Endothelial cell of umbilical vein (primary cell): ENCODE measurements around the gene CLCN2. TPM values are rescaled to one million over a fixed set of nuclear protein-coding genes. Genes with fewer than 3 reads are reported as not detected.

Source experiments
- BruUV-seq: library from RNA; stranded (reverse); fragments of 400-500 nt; replicated peaks from 2 replicates; lab custom pipeline; 2021; lab: Mats Ljungman, UMichigan
- CTCF ChIA-PET: fragments of 300-600, 350-600 bp; sonication (Branson Sonifier 250); formaldehyde crosslinking; loops from one replicate; lab custom pipeline; 2021; ENCODE audit warnings: antibody characterized with exemption, inconsistent platforms; lab: Charles Lee
- POLR2A ChIA-PET: fragments of 300-600, 350-600 bp; sonication (Branson Sonifier 250); formaldehyde crosslinking; loops from one replicate; lab custom pipeline; 2021; ENCODE audit warnings: antibody characterized with exemption, inconsistent platforms; lab: Charles Lee
- DNase-seq: peaks from one replicate; pipeline ENCODE4 v3.0.0-alpha.2; 2011; ENCODE audit warnings: low read depth, low spot score
- FAIRE-seq: peaks from 2 replicates; lab custom pipeline; 2011; peaks lifted over from hg19 to GRCh38; lab: Jason Lieb, UNC
- H2AFZ ChIP-seq: 2 replicates; pipeline ENCODE4 v1.6.0; 2012; ENCODE audit warnings: low read depth, low read length, control low read depth, inconsistent platforms
- H3K27ac ChIP-seq: 2 replicates; pipeline ENCODE4 v1.5.1; 2011; ENCODE audit warnings: low read depth, mild to moderate bottlenecking, control low read depth, low read length, moderate library complexity; ENCODE audit not compliant: insufficient read depth
- H3K27me3 ChIP-seq, 2 experiments: 2 replicates each; pipeline versions ENCODE4 v1.6.0 to v1.6.1; 2011; ENCODE audit warnings: low read length in 2 of 2, mixed read lengths in 1 of 2; ENCODE audit not compliant: control insufficient read depth in 2 of 2, insufficient read depth in 2 of 2
- H3K36me3 ChIP-seq, 2 experiments: 2 replicates in 1 of 2; 3 replicates in 1 of 2; pipeline ENCODE4 v1.5.1; 2011; ENCODE audit warnings: low read length in 2 of 2, mild to moderate bottlenecking in 1 of 2, moderate library complexity in 1 of 2; ENCODE audit not compliant: control insufficient read depth in 2 of 2, insufficient read depth in 2 of 2; ENCODE audit errors: extremely low read depth in 1 of 2
- H3K4me1 ChIP-seq: 3 replicates; pipeline ENCODE4 v1.5.1; 2011; ENCODE audit warnings: mild to moderate bottlenecking, low read length; ENCODE audit not compliant: control insufficient read depth, insufficient read depth; ENCODE audit errors: extremely low read depth
- H3K4me2 ChIP-seq: 2 replicates; pipeline ENCODE4 v1.6.1; 2011; ENCODE audit warnings: low read length, control low read depth, mixed read lengths; ENCODE audit not compliant: insufficient read depth
- H3K4me3 ChIP-seq, 3 experiments: fragments of 200-600 bp in 1 of 3; sonication (generic), shearing (Covaris generic) in 1 of 3; replicated peaks in 1 of 3; 2 replicates each; pipeline ENCODE4 v1.5.1; 2011 to 2016; ENCODE audit warnings: control low read depth in 3 of 3, low read length in 3 of 3, mild to moderate bottlenecking in 2 of 3, inconsistent platforms in 1 of 3, low read depth in 1 of 3, moderate library complexity in 1 of 3; ENCODE audit not compliant: insufficient read depth in 1 of 3
- H3K79me2 ChIP-seq: 2 replicates; pipeline ENCODE4 v1.6.0; 2012; ENCODE audit warnings: low read length, inconsistent platforms; ENCODE audit not compliant: control insufficient read depth, insufficient read depth
- H3K9ac ChIP-seq: replicated peaks from 2 replicates; pipeline ENCODE3; 2011; ENCODE audit warnings: low read length, control low read depth; ENCODE audit not compliant: insufficient read depth; ENCODE audit errors: extremely low read depth
- H3K9me1 ChIP-seq: replicated peaks from 3 replicates; pipeline ENCODE4 v1.6.0; 2011; ENCODE audit warnings: mild to moderate bottlenecking, low read length; ENCODE audit not compliant: control insufficient read depth, insufficient read depth; ENCODE audit errors: extremely low read depth
- H3K9me3 ChIP-seq: replicated peaks from 2 replicates; pipeline ENCODE4 v1.5.1; 2012; ENCODE audit warnings: low read length, inconsistent platforms; ENCODE audit not compliant: control insufficient read depth, insufficient read depth
- H4K20me1 ChIP-seq: replicated peaks from 2 replicates; pipeline ENCODE3; 2011; ENCODE audit warnings: mild to moderate bottlenecking, low read length; ENCODE audit not compliant: control insufficient read depth, insufficient read depth; ENCODE audit errors: extremely low read depth
- CTCF ChIP-seq, 2 donors: IDR thresholded peaks; 1 replicate in 1 of 2; 2 replicates in 1 of 2; pipeline ENCODE4 v1.5.1; 2011; ENCODE audit warnings: low read length in 2 of 2, mild to moderate bottlenecking in 2 of 2, moderate library complexity in 2 of 2, control low read depth in 1 of 2, inconsistent platforms in 1 of 2, low read depth in 1 of 2; ENCODE audit not compliant: insufficient read depth in 1 of 2; ENCODE audit errors: extremely low read depth in 1 of 2
- EZH2 ChIP-seq: IDR thresholded peaks from 2 replicates; pipeline ENCODE4 v1.6.1; 2012; ENCODE audit warnings: borderline replicate concordance, low read depth, mild to moderate bottlenecking, moderate library complexity, low read length, inconsistent platforms; ENCODE audit not compliant: severe bottlenecking
- FOS ChIP-seq: IDR thresholded peaks from 2 replicates; pipeline ENCODE4 v1.6.1; 2011; ENCODE audit warnings: mild to moderate bottlenecking, low read length, moderate library complexity, borderline replicate concordance; ENCODE audit not compliant: insufficient read depth
- GATA2 ChIP-seq: IDR thresholded peaks from 2 replicates; pipeline ENCODE4 v1.7.0; 2011; ENCODE audit warnings: low read depth, mild to moderate bottlenecking, moderate library complexity, mixed read lengths, low read length; ENCODE audit not compliant: insufficient read length, insufficient read depth
- JUN ChIP-seq: IDR thresholded peaks from 2 replicates; pipeline ENCODE4 v1.6.1; 2011; ENCODE audit warnings: borderline replicate concordance, low read depth; ENCODE audit not compliant: insufficient read length, insufficient read depth
- MAX ChIP-seq: IDR thresholded peaks from 2 replicates; pipeline ENCODE4 v1.6.1; 2011; ENCODE audit not compliant: insufficient read depth, insufficient read length
- MYC ChIP-seq: IDR thresholded peaks from one replicate; pipeline ENCODE4 v1.6.1; 2011; ENCODE audit warnings: mild to moderate bottlenecking, low read depth, low read length
- POLR2A ChIP-seq: IDR thresholded peaks from 2 replicates; pipeline ENCODE4 v1.6.1; 2012; ENCODE audit warnings: low read depth, mild to moderate bottlenecking, control low read depth, low read length
- POLR2AphosphoS5 ChIP-seq: IDR thresholded peaks from 2 replicates; pipeline ENCODE4 v1.6.1; 2012; ENCODE audit warnings: low read depth, mild to moderate bottlenecking, control low read depth, low read length, moderate library complexity; ENCODE audit not compliant: insufficient read depth
- dilution Hi-C: fragments of 300-500 bp; cut with MboI; formaldehyde crosslinking; loops from one replicate; pipeline ENCODE4 v1.15.0; 2019; ENCODE audit warnings: low sequenced_read_pairs; ENCODE audit not compliant: extremely low pct_ligation_motif_present
- intact Hi-C: fragments of 100-400 bp; cut with micrococcal nuclease; formaldehyde crosslinking; loops from one replicate; pipeline ENCODE4 v1.10.0; 2022
- polyA plus RNA-seq, 4 experiments: library from polyadenylated mRNA; depleted of rRNA in 3 of 4; stranded (reverse) in 3 of 4; unstranded in 1 of 4; fragments of >200 nt; gene quantifications; 2 replicates each; pipeline versions ENCODE4 v1.2.1 to v1.2.3, GENCODE V29; 2011 to 2012; ENCODE audit warnings: missing spikeins in 1 of 4
- total RNA-seq: library from RNA; stranded (reverse); gene quantifications from 2 replicates; pipeline ENCODE4 v1.2.3, GENCODE V29; 2021

The CLCN2 gene
- total and polyA plus RNA-seq, 2 donors (not counting 3 experiments of a cell fraction or from before 2014, with no cell fraction given): 3.5 to 6.5 TPM

GRCh38 chr3:184375747-184376461 lies 14.5 kb upstream of the CLCN2 start:
- Histone ChIP-seq H3K9ac (no peak overlapping the region), H3K4me3 (no peak overlapping the region), H3K9me1 (no peaks in the 10 kb centered on the region), H3K4me2 (no peak overlapping the region), H3K36me3 (no peaks in the 10 kb centered on the region), H3K27ac (no peak overlapping the region), H3K9me3 (no peaks in the 10 kb centered on the region), H4K20me1 (no peaks in the 10 kb centered on the region), H2AFZ (no peak overlapping the region), H3K79me2 (no peaks in the 10 kb centered on the region), H3K27me3 (peaks cover 32 to 35% of the 10 kb centered on the region in 2 experiments), H3K4me1 (peaks cover 15% of the 10 kb centered on the region)
- intact Hi-C loops: loop anchor here (10.0 kb wide), 1 partner anchor 399 kb away; no protein-coding TSS in a partner anchor
- CTCF ChIA-PET: interaction anchor here (1.9 to 10.1 kb wide), 4 partner anchors 9 to 165 kb away, joined by 6 to 266 read pairs (median 191); no protein-coding TSS in a partner anchor
- FAIRE-seq (no peak), DNase-seq (no peak)
- dilution Hi-C loops: no loop called here
- POLR2A ChIA-PET: no interaction called here
- BruUV-seq: no TSS peak
- TF ChIP-seq MYC: no peak
- TF ChIP-seq EZH2: no peak
- no peak for TF ChIP-seq FOS
- no peak for TF ChIP-seq JUN
- TF ChIP-seq CTCF (IDR thresholded peaks at IDR 0.05; ENCODE audit: extremely low read depth in 1 of 2, insufficient read depth in 1 of 2, low read depth in 1 of 2, low read length in 2 of 2): no peak
- TF ChIP-seq POLR2AphosphoS5: no peak
- no peak for TF ChIP-seq GATA2
- TF ChIP-seq MAX: no peak
- no peak for TF ChIP-seq POLR2A
